Measurements from ENCODE around the gene DHX16. TPM values are rescaled to one million over a fixed set of nuclear protein-coding genes. Genes with fewer than 3 reads are reported as not detected.

DHX16 gene
- total and polyA plus RNA-seq, 2 of the 8 experiments (the other 6 are each of a cell fraction or from before 2014, with no cell fraction given) = 27.4 to 44.4 TPM

DNA sequence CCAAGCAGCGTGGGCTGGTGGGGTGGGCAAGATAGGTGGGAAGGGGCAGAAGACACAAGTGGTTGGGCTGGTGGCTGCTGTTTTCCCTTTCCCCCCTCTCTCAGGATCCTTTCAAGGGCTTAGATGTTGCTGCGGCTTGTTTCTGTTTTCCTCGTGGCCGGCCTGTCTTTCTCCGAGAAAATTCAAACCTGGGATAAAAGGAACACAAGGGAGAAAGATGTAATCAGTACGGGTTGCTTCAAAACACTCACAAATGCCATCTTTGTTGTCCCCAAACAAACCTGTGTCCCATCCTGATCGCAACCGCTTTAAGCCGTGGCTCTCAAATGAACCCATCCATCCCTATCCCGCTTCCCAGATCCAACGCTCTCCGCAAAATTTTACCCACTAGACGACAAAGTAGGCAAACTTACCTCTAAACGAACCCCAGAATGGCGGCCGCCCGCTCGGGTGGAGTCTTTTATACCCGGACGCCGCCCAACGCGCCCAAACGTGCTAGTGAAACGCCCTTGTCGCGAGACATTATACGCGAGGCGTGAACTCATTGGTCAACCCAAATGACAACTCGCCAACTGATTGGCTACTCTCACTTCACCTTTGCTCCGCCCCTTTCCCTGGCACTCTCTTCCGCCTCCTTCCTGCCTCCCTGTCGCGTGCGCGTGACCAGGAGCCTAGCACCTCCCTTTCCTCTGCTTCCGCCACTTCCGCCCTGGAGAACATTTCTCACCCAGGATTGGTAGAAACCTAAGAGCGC lies 55.8 kb downstream of the DHX16 start, which contains the start of gene PPP1R10 (continued):
- peak in 1 of 2 experiments; percentile 2; a peak in 1 of 3 replicates for TF ChIP-seq EP300 (IDR thresholded peaks at IDR 0.05; ENCODE audit: borderline replicate concordance in 1 of 2, low read depth in 2 of 2, low read length in 2 of 2)
- no peak for TF ChIP-seq MAFK (IDR thresholded peaks at IDR 0.05; ENCODE audit: low read depth, low read length)
- TF ChIP-seq EZH2 (IDR thresholded peaks at IDR 0.05; ENCODE audit: low read depth, low read length, severe bottlenecking) = no peak
- TF ChIP-seq PHF8 (conservative IDR thresholded peaks at IDR 0.05; ENCODE audit: low read depth, low read length) = peak; percentile 85
- TF ChIP-seq CEBPB (IDR thresholded peaks at IDR 0.05; ENCODE audit: low read depth, low read length) = no peak
- TF ChIP-seq, protein P1, sequence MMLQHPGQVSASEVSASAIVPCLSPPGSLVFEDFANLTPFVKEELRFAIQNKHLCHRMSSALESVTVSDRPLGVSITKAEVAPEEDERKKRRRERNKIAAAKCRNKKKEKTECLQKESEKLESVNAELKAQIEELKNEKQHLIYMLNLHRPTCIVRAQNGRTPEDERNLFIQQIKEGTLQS (IDR thresholded peaks at IDR 0.05; ENCODE audit: insufficient read depth, low read depth, low read length) = no peak
- TF ChIP-seq, protein P2, sequence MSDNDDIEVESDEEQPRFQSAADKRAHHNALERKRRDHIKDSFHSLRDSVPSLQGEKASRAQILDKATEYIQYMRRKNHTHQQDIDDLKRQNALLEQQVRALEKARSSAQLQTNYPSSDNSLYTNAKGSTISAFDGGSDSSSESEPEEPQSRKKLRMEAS (IDR thresholded peaks at IDR 0.05) = peak; percentile 8; the same call in 1 of the 2 replicates
- TF ChIP-seq SIRT6 (IDR thresholded peaks at IDR 0.05; ENCODE audit: low read length) = no peak
- TF ChIP-seq, protein P3, sequence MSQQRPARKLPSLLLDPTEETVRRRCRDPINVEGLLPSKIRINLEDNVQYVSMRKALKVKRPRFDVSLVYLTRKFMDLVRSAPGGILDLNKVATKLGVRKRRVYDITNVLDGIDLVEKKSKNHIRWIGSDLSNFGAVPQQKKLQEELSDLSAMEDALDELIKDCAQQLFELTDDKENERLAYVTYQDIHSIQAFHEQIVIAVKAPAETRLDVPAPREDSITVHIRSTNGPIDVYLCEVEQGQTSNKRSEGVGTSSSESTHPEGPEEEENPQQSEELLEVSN (IDR thresholded peaks at IDR 0.05) = no peak
- TF ChIP-seq TBP (IDR thresholded peaks at IDR 0.05; ENCODE audit: low read depth, low read length) = peak; percentile 99
- no peak for TF ChIP-seq RXRA (IDR thresholded peaks at IDR 0.05; ENCODE audit: insufficient read depth, low read depth, low read length)
- TF ChIP-seq SUZ12 (IDR thresholded peaks at IDR 0.05; ENCODE audit: low read length) = no peak
- TF ChIP-seq ASH2L (IDR thresholded peaks at IDR 0.05; ENCODE audit: low read length) = no peak
- TF ChIP-seq CTBP2 (IDR thresholded peaks at IDR 0.05; ENCODE audit: borderline replicate concordance, insufficient read depth, insufficient read length, low read length) = no peak
- TF ChIP-seq RAD21 (IDR thresholded peaks at IDR 0.05 in 1 of 2, conservative IDR thresholded peaks at IDR 0.05 in 1 of 2; ENCODE audit: low read depth in 2 of 2, low read length in 2 of 2) = no peak
- no peak for TF ChIP-seq RFX5 (IDR thresholded peaks at IDR 0.05; ENCODE audit: borderline replicate concordance, low read depth, low read length)
- peak; percentile 99 for TF ChIP-seq GTF2F1 (IDR thresholded peaks at IDR 0.05; ENCODE audit: borderline replicate concordance, low read depth, low read length)
- TF ChIP-seq BCL11A (IDR thresholded peaks at IDR 0.05; ENCODE audit: low read depth in 2 of 2, low read length in 2 of 2) = no peak
- TF ChIP-seq TAF1 (IDR thresholded peaks at IDR 0.05; ENCODE audit: low read depth, low read length) = peak; percentile 100
- no peak for TF ChIP-seq RNF2 (IDR thresholded peaks at IDR 0.05; ENCODE audit: borderline replicate concordance, low read depth, low read length, missing control alignments, poor library complexity, severe bottlenecking)

Data from H1 (cell line).